ENCODE measurements around the gene KATNB1.

KATNB1 gene

DNA sequence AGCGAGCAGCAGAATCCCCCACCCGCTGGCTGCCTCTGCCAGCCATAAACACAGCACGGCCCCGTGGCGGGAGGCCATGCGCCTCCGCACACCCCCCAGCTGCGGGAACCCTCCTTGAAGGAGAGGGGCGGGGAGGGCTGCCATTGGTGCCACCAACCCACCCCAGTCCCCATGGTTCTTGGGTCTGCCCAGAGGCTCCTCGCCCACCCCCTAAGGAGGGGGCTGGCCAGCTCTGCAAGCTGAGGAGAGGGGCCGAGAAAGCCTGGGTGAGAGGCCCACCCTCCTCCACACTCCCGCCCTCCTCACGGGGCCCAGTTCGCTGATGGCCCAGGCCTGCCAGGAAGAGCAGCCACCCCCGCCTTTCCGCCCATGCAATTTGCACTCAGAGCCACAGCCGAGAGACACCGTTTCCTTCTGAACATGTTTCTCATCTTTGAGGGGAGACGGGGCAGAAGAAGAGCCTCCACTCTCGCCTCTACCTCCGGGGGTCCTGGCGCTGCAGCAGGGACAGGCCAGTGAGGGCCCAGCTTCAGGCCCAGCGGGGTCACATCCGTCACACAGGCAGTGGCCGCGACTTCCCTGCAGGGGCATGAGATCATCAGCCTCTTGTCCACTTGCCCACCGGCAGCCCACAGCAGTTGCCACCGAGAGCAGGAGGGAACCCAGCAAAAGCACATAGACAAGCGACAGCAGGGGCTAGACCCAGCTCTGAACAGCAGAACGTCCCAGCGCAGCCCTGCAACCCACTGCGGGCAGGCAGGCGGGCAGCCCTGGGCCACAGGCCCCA, 23.0 kb downstream of the KATNB1 start:
- DNase-seq, result no peak

DNA sequence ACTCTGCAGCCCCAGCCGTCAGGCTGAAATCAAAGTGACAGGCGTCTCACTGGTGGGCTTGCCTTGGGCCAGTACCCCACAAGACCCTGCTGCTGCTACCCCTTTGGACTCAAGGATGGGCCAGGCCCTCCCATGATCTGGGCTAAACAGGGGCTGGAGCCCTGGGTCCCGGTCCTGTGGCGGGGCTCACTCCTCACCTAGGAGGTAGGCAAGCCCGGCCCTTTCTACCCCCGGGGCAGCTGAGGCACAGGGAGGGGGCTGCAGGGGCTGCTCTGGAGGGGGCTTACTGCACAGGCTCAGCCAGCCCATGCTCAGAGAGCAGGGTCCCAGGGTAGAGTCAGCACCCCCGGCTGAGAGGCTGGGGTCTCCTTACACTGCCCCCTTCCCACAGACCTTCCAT, 23.6 kb downstream of the KATNB1 start:
- no peak for DNase-seq

DNA sequence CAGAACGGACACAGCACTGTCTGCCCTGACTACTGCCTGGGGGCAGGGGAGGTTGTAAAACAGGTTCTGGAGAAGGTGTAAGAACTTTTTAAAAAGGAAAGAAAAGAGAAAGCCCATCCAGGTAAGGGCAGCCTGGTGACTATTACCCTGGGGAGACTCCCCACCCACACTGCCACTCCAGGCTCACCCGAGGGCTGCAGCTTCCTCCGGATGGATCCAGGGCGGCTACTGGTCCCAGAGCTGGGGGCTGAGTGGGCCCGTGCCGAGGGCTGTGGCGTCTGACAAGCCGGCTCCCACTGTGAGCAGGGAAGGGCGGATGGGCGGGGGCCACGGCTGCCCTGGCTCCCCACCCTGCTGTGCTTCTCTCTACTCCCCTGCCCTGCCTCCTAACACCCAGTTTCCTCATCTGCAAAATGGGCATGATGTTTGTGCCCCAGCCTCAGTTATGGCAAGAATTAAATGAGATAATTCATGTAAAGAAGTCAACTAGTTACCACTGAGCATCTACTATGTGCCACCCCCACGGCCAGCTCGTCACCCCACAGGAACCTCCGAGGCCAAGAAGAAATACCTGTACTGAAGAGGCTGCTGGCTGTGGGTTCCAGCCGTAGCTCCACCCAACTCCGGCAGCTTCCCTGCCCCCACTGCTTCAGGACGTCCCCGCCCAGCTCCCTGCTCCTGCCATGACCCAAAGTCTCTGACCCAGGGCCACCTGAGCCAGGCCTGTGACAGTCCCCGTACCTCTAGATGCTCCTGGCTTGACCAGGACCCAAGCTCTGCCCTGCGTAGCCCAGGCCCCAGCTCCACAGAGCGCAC, 24.2 kb downstream of the KATNB1 start:
- no peak for DNase-seq

DNA sequence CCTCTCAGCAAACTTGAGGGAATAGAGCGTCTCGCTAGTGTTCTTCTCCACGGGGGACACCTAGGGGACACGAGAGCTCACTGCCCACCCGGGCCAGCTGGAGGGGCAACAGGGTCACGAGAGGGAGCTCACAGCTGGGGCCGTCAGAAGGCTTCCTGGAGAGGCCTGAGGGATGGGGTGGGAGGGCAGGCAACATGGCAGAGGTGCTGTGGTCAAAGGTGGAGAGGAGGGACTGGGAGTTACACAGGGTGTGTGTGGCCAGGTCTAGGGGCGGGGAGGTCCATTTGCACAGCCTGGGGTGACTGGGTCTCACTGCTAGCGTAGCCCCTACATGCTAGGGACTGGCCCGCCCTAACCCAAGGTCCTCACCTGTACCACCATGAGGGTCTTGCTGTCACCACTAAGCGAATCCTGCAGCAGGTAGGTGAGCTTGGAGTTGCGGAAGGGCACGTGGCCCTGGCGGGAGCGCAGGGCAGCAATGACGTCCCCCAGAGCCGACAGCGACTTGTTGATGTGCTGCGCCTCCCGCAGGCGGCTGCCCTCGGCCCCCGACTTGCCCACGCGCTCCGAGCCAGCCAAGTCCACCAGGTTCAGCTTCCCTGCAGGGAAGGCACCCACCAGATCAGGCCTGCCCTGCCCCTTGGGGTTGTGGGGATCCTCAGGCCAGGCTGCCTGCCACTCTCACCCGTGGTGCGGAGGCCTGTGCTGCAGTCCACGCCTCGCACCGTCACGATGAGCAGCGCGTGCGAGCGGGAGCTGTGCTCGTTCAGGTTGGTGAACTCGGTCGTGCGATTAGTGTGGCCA, 25.0 kb downstream of the KATNB1 start:
- DNase-seq, result no peak

DNA sequence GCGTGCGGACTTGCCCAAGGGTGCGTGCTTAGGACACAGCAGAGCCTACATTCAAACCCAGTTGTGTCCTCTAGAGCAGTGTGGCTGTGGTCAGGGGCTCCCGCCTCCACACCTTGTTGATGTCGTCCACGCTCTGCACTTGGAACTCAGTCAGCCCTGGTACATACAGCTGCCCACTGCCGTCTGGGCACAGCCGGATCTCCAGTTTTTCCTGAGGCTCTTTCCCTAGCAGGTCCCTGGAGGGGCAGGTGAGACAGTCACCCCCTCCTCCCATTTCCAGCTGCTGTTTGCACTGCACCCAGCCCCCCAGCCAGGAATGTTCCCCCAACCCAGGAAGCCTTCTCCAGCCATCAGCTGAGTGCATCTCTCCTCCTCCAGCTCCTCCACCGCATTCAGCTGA, 25.7 kb downstream of the KATNB1 start:
- no peak for DNase-seq

DNA sequence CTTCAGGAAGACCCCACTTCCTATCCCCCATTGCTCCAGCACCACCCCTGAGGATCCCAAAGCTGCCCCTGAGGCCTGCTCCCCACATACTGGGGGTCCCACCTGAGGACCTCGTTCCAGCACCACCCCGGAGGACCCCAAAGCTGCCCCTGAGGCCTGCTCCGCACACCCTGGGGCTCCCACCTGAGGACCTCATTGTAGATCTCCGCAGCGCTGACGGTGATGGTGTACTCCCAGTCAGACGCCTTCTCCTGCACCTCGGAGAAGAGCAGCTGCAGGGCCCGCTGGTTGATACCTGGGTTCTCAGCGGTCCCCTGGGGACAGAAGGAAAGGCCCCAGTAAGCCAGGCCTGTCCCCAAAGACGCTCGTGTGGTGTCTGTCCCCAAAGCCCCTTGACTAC, 26.4 kb downstream of the KATNB1 start:
- no peak for DNase-seq

DNA sequence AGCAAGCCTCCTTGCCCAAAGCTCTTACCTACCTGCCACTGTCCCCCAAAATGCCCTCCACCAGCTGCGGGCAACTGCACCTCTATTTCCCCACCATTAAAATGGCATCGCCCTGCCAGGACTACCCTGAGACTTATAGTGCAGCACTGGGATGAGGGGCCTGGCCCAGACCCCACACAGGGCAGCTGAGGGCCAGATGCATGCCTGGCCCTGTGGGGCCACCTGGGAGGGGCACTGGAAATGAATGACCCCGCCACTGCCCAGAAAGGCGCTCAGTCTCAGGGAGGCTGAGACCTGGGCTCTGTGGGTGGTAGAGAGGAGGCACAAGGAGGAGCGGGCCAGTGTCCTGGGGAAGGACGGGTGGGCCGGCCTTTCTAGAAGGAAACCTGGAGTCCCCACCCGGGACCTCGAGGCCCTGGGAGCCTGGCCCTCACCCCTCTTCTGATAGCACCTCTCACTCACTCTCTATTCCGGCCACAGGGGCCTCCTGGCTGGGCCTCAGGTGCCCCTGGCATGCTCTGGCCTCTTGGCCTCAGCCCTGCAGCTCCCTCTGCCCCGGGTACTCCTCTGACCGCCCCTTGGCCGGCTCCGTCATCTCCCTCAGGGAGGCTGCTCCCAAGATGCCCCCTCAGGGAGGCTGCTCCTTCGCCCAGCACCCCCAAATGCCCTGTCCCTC, 26.9 kb downstream of the KATNB1 start:
- DNase-seq, result no peak

DNA sequence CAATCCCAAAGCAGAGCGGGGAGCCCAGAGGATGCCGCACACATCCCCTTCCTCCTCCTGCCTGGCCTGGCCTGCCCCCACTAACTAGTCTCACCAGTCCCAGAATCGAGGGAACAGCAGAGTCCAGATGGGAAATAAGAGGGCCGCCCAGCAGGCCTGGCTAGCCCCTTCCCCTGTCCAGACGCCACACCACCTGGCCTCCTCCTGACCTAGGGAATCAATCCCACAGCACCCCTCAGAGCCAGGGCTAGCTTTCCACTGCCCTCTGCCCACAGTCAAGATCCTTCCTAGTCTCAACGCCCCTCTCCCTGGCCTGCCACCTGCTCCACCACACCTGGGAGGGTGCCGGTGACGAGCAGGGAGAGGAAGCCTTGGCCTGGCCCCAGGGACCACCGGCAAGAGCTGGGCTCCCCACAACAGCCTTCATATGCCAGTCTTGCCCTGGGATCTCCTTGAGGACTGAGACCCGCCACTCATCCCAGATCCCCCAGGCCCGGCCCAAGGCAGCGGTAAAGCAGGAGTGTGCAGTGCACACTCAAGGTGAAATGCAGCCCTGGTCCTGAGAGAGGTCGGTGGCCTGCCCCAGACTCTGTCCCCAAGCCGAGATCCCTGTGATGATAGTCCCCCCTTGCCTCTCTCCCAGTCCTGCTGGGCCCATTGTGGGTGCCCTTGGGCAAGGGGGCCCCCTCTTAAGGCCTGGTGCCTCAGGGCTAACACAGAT, 27.9 kb downstream of the KATNB1 start:
- no peak for DNase-seq

DNA sequence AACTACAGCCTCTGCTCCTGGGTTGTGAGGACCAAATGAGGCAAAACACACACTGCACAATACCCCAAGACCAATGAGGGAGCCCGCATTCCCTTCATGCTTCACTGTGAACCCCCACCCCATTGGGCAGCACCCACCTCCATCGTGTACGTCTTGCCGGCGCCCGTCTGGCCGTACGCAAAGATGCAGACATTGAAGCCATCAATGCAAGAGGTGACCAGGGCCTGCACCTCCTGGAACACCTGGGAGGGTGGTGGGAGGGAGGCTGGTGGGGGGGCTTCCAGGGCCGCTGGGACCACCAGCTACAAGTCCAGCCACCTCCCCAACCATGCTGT, 28.4 kb downstream of the KATNB1 start:
- no peak for DNase-seq

DNA sequence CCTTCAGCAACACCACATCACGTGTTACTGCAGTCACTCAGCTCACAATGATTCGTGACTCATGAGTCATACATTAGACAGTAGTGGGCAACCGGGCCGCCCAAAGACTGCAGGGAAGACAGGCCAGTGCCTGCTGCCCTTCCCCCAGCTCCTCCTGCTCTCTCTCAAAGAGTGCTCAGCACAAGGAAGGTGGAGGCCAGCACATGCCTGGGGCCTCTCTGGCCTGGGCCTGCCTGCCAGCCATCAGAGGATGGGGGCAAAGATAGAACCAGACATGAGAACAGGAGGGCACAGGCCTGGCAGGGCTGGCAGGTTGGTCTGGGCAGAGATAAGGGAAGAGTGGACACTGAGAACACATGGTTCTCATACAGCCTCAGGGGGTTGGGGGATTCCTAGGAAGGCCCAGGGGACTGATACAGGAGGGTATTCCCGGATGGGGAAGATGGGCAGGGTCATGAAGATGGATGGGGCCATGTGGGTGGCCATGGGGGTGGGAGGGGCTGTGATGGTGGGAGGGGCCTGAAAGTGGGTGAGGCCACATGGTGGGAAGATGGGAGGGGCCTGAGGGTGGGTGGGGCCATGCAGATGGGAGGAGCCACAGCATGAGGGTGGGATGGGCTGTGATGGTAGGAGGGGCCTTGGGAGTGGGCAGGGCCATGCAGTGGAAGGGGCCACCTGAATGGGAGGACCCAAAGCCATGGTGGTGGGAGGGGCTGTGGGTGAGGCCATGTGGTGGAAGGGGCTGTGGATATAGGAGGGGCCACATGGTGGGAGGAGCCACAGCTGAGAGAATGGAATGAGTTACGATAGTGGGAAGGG, 29.0 kb downstream of the KATNB1 start:
- peak; percentile 67 for DNase-seq

DNA sequence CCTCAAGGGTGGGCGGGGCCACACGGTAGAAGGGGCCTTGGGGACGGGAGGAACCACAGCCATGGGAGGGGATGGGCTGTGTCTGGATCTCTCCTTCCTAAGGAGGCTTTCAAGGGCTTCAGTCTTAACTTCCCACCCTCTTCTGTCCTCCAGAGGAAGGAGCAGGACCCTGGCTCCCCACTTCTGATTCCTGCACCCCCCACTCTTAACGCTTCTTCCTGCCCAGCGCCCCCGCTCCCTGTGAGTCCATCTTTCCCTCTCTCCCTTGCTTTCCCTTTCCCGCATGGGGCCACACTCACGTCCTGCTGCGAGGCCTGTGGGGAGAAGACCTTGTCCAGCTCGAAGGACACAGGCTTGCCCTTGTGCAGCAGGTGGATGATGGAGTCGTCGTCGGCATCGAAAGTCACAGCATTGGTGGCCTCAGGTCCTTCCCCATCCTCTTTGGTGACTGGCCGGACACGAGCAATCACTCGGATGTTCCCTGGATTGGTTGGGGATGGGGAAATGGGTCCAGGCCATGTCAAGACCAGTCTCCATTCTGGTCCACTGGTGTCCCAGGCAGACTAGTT, 29.7 kb downstream of the KATNB1 start:
- no peak for DNase-seq

DNA sequence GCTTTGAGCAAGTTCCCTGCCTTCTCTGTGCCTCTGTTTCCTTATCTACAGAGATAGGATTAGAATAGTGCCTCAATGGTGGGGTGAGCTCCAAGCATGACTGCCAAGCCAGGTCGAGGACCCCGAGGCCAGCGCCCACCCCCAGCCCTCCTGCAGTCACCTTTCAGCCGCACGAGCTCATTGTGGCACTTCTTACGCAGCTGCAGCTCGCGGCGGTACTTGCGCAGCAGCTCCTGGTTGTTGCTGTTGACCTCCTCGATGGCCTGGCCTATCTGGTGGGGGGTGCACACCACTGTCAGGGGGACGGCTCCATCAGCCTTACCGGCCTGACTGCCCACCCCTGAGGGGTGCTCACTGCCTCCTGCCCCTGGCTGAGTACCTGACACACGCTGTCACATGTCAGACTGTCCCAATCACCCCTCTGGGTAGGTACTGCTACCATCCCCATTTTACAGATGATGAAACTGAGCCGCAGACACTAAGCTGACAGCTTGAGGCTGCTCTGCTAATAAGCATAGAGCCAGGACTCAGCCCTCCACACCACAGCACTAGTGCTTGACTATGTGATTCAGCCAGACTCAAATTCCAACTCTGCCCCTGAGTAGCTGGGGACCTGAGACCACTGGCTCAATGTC, 31.3 kb downstream of the KATNB1 start:
- DNase-seq, result no peak

DNA sequence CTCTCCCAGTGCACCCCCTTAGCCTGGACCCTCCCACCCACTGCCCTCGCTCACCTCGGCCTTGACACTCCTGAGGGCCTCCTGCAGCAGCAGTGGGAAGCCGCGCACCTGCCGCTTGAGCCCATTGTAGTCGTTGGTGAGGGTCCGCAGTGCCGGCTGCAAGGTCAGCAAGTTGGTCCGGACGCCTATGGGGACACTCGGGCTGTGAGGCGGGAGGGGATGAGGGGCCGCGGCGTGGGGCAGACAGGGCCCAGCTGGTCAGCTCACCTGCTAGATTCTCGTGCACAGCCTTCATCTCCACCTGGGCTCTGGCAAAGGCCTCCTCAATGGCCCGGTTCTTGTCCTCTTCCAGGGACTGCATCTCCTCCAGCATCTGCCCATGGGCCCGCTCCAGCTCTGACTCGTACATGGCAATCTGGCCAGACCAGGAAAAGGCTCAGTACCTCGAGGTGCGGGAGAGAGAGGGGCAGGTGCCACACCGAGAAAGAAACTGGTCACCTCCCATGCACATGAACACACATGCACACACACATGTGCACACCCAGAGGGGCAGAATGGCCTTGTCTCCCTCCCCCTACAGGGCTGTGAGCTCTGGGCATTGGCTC, 34.1 kb downstream of the KATNB1 start:
- no peak for DNase-seq

DNA sequence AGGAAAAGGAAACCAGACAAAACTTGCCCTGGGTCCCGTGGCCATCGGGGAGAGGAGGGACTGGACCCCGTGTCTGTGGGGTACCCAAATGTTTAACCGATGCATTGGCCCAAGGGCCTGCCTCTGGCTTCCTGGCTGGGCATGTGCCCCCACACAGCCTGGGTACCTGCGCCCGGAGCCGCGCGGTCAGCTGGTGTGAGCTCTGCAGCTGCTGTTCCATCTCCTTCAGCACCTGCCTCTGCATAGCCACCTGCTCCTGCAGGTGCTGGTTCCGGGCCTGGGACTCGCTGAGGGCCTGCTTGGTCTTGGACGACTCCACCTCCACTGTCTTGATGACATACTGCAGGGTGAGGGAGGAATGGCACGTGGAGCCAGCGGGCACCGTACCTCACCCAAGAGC, 34.8 kb downstream of the KATNB1 start:
- DNase-seq, result no peak

DNA sequence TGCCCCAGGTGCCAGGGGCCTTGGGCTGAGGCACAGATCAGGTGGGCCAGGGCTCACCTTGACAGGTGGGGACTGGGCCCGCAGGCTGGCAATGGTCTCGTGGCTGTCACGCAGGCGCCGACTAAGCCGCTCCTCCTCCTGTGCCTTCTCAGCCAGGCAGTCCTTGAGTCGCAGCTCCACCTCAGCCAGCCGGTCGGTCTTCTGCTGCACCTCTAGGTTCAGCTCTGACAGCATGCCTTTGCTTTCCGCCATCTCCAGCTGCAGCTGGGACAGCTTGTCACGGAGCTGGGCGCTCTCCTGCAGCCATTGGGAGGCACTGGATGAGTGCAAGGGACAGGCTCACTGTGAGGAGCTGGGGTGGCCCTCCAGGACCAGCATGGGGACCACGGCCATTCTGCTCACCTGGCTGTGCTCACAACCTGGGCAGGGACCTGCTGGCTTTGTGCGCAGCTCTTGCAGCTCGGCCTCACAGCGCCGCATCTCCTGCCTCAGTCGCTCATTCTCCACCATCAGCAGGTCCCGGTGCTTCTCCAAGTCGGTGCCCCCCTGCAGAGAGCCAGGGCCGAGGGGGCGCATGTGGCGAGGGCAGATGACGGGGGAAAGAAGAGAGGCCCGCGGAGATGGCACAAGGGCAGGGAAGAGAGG, 35.7 kb downstream of the KATNB1 start:
- no peak for DNase-seq

DNA sequence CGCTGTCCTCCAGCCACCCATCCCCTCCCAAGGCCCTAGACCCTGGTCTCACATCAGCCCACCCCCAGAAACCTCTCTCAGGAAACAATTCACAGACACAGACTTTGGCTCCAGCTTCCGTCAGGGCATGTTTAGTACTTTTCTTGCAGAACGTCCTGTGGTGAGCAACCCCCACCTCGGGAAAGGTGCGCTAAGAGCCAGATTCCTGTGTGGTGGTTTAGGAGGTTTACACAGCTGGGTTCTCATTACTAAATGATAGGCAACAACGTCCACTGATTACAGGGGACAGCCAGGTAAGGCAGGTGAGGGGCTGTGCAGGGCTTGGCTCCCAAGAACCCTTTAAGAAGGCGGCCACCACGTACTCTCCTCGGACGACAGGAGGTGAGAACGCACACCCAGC, 37.4 kb downstream of the KATNB1 start:
- no peak for DNase-seq

DNA sequence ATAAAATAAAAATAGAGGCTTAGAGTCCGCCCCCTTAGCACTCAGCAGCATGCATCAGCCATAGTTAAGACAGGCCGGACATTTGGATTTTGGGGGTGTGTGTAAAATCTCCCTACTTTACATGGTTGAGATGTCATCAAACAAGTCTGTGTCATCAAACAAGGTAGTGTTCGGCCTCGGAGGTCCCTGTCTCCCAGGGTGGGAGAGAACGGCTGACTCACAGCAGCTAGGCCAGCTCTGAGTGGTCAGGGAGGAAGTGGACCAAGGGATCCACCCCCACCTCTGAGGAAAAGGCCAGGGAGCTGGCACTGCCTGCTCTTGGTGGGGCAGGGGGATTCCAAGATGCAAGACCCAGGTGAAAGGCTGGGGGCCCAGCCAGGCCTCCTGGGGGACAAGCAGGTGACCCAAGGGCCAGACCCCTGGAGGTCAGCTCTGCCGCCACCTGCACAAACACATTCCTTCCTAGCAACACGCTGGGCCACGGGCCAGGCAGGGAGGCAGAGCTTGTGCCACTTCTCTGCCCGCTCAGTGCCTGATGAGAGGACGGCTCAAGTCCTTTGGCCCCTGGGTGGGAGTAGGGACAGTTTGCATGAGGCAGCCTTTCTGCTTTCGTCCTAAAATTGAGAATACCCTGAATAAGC, 38.2 kb downstream of the KATNB1 start:
- DNase-seq, result no peak

DNA sequence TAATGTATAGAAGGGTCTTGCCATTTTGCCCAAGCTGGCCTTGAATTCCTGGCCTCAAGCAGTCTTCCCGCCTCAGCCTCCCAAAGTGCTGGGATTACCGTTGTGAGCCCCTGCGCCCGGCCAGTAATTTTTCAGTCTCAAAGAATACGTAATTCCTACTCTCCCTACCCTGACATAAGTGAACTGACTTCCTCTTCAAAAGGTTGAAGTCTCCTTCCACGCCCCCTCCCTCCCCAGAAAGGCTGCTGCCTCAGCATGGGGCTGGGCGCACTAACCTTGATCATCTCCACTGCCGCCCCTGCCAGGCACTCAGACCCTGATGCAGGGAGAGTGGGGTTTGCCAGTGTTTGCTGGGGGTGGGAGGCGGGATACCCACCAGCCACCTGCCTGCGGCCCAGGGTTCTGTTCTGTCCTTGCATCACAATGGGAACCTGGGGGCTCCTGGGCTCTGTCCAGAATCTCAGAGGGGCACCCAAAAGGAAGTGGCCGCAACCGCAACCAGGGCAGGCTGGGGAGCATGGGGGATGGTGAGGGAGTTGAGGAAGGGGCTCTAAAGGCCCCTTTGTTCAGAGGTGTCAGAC, 39.2 kb downstream of the KATNB1 start:
- DNase-seq, result no peak
